ENCODE results near the gene KAZN.

The KAZN gene

GRCh38 chr1:14817223-14818170, 219.0 kb downstream of the KAZN start:
- DNase-seq (ENCODE audit: low spot score): no peak
- in situ Hi-C loops (cut with MboI; ENCODE audit: low sequenced_read_pairs, unreplicated experiment): no loop called here
- TF ChIP-seq CTCF (IDR thresholded peaks at IDR 0.05; ENCODE audit: borderline replicate concordance, control extremely low read depth, extremely low read depth, insufficient read depth, missing control alignments): no peak

GRCh38 chr1:14820295-14821085, 222.0 kb downstream of the KAZN start:
- DNase-seq (ENCODE audit: low spot score): no peak
- in situ Hi-C loops (cut with MboI; ENCODE audit: low sequenced_read_pairs, unreplicated experiment): no loop called here
- TF ChIP-seq CTCF (IDR thresholded peaks at IDR 0.05; ENCODE audit: borderline replicate concordance, control extremely low read depth, extremely low read depth, insufficient read depth, missing control alignments): no peak

- TF ChIP-seq CTCF (IDR thresholded peaks at IDR 0.05; ENCODE audit: borderline replicate concordance, control extremely low read depth, extremely low read depth, insufficient read depth, missing control alignments): no peak
- in situ Hi-C loops (cut with MboI; ENCODE audit: low sequenced_read_pairs, unreplicated experiment): no loop called here
- no peak for DNase-seq (ENCODE audit: low spot score)
Measured at GRCh38 chr1:14822493-14822892, 224.0 kb downstream of the KAZN start.

GRCh38 chr1:14822996-14823395, 224.5 kb downstream of the KAZN start:
- in situ Hi-C loops (cut with MboI; ENCODE audit: low sequenced_read_pairs, unreplicated experiment): no loop called here
- TF ChIP-seq CTCF (IDR thresholded peaks at IDR 0.05; ENCODE audit: borderline replicate concordance, control extremely low read depth, extremely low read depth, insufficient read depth, missing control alignments): no peak
- DNase-seq (ENCODE audit: low spot score): no peak

- in situ Hi-C loops (cut with MboI; ENCODE audit: low sequenced_read_pairs, unreplicated experiment): no loop called here
- no peak for DNase-seq (ENCODE audit: low spot score)
- no peak for TF ChIP-seq CTCF (IDR thresholded peaks at IDR 0.05; ENCODE audit: borderline replicate concordance, control extremely low read depth, extremely low read depth, insufficient read depth, missing control alignments)
Measured at GRCh38 chr1:14824314-14824915, 225.9 kb downstream of the KAZN start.

- no peak for DNase-seq (ENCODE audit: low spot score)
- in situ Hi-C loops (cut with MboI; ENCODE audit: low sequenced_read_pairs, unreplicated experiment): no loop called here
- no peak for TF ChIP-seq CTCF (IDR thresholded peaks at IDR 0.05; ENCODE audit: borderline replicate concordance, control extremely low read depth, extremely low read depth, insufficient read depth, missing control alignments)
Measured at GRCh38 chr1:14825396-14825795, 226.9 kb downstream of the KAZN start.
